B cell (primary cell): ENCODE results near the gene MYO9B. TPM values are rescaled to one million over a fixed set of nuclear protein-coding genes. Genes with fewer than 3 reads are reported as not detected.

Experiments
- ATAC-seq: fragments of 200-7000 bp; cut with Tn5 transposase; one replicate; pipeline ENCODE4 v1.10.0; 2021; ENCODE audit warnings: low read depth, mild to moderate bottlenecking, moderate number of reproducible peaks, moderate library complexity
- CTCF ChIA-PET: fragments of 350-600 bp; sonication (Branson Sonifier 250); formaldehyde crosslinking; loops from one replicate; lab custom pipeline; 2021; ENCODE audit warnings: antibody characterized with exemption, inconsistent platforms; lab: Charles Lee
- POLR2A ChIA-PET: fragments of 350-600 bp; sonication (Branson Sonifier 250); formaldehyde crosslinking; loops from one replicate; lab custom pipeline; 2021; ENCODE audit warnings: antibody characterized with exemption; lab: Charles Lee
- DNase-seq: peaks from one replicate; pipeline ENCODE4 v3.0.0; 2013
- H2AFZ ChIP-seq: 2 replicates; pipeline ENCODE4 v1.6.1; 2012; ENCODE audit warnings: mild to moderate bottlenecking, low read depth, low read length; ENCODE audit not compliant: insufficient read depth, poor library complexity, severe bottlenecking
- H3K27ac ChIP-seq, 2 donors: 1 replicate in 1 of 2; 2 replicates in 1 of 2; pipeline ENCODE4 v1.5.1; 2012 to 2013; ENCODE audit warnings: low read length in 2 of 2, mild to moderate bottlenecking in 2 of 2, moderate library complexity in 1 of 2
- H3K27me3 ChIP-seq, 4 experiments: fragments of 200-600 bp in 1 of 4; sonication (generic) in 1 of 4; replicated peaks in 1 of 4; 1 replicate in 2 of 4; 2 replicates in 2 of 4; pipeline versions ENCODE4 v1.6.1 to v1.7.0; 2013 to 2016; ENCODE audit warnings: low read length in 3 of 4, mild to moderate bottlenecking in 2 of 4, mixed read lengths in 1 of 4, moderate library complexity in 1 of 4; ENCODE audit not compliant: insufficient read depth in 4 of 4, control insufficient read depth in 3 of 4; ENCODE audit errors: control extremely low read depth in 1 of 4
- H3K36me3 ChIP-seq, 2 experiments: replicated peaks in 1 of 2; 1 replicate in 1 of 2; 2 replicates in 1 of 2; pipeline versions ENCODE4 v1.6.1 to v1.7.1; 2013; ENCODE audit warnings: low read length in 1 of 2; ENCODE audit not compliant: insufficient read depth in 2 of 2, control insufficient read depth in 1 of 2; ENCODE audit errors: control extremely low read depth in 1 of 2, extremely low read depth in 1 of 2
- H3K4me1 ChIP-seq, 2 donors: fragments of 200-600 bp in 1 of 2; sonication (generic) in 1 of 2; 1 replicate in 1 of 2; 2 replicates in 1 of 2; pipeline versions ENCODE4 v1.5.1 to v1.6.1; 2013 to 2017; ENCODE audit warnings: low read length in 2 of 2; ENCODE audit not compliant: control insufficient read depth in 2 of 2, insufficient read depth in 2 of 2
- H3K4me2 ChIP-seq: replicated peaks from 2 replicates; pipeline ENCODE3; 2012; ENCODE audit warnings: mild to moderate bottlenecking, low read depth, low read length; ENCODE audit not compliant: poor library complexity, severe bottlenecking
- H3K4me3 ChIP-seq, 5 experiments: fragments of 200-600 bp in 1 of 5; sonication (generic) in 1 of 5; 1 replicate in 3 of 5; 2 replicates in 2 of 5; pipeline versions ENCODE4 v1.5.1 to v1.7.0; 2011 to 2016; ENCODE audit warnings: low read length in 4 of 5, mild to moderate bottlenecking in 4 of 5, low read depth in 2 of 5, control low read depth in 1 of 5, moderate library complexity in 1 of 5; ENCODE audit not compliant: insufficient read depth in 1 of 5; ENCODE audit errors: control extremely low read depth in 1 of 5, extremely low read depth in 1 of 5
- H3K79me2 ChIP-seq: fragments of 200-600 bp; sonication (generic); one replicate; pipeline ENCODE4 v1.6.0; 2016; ENCODE audit warnings: low read length; ENCODE audit not compliant: control insufficient read depth, insufficient read depth
- H3K9ac ChIP-seq: fragments of 200-600 bp; sonication (generic); 2 replicates; pipeline ENCODE4 v1.6.1; 2017; ENCODE audit warnings: mild to moderate bottlenecking, low read length, moderate library complexity
- H3K9me3 ChIP-seq, 3 donors: one replicate each; pipeline versions ENCODE4 v1.6.1 to v1.7.1; 2013; ENCODE audit warnings: low read length in 2 of 3; ENCODE audit not compliant: control insufficient read depth in 2 of 3, insufficient read depth in 1 of 3; ENCODE audit errors: control extremely low read depth in 1 of 3
- H4K20me1 ChIP-seq: 2 replicates; pipeline ENCODE4 v1.6.0; 2012; ENCODE audit warnings: mild to moderate bottlenecking, low read length; ENCODE audit not compliant: insufficient read depth, control insufficient read depth, poor library complexity, severe bottlenecking
- H3K27ac Mint-ChIP-seq: one replicate; pipeline ENCODE4 v1.8.0; 2021; ENCODE audit warnings: mixed read lengths
- H3K27me3 Mint-ChIP-seq: one replicate; pipeline ENCODE4 v1.8.0; 2021; ENCODE audit warnings: mixed read lengths
- H3K4me1 Mint-ChIP-seq: one replicate; pipeline ENCODE4 v1.8.0; 2021; ENCODE audit warnings: mixed read lengths
- H3K4me3 Mint-ChIP-seq: one replicate; pipeline ENCODE4 v1.8.0; 2021; ENCODE audit warnings: mixed read lengths
- H3K9me3 Mint-ChIP-seq: one replicate; pipeline ENCODE4 v1.8.0; 2022; ENCODE audit warnings: mixed read lengths; ENCODE audit not compliant: insufficient read depth
- CTCF ChIP-seq: fragments of 200-600 bp; IDR thresholded peaks from one replicate; pipeline ENCODE4 v1.8.0; 2022; ENCODE audit warnings: antibody characterized with exemption, mild to moderate bottlenecking
- EZH2 ChIP-seq: IDR thresholded peaks from 2 replicates; pipeline ENCODE4 v1.6.1; 2012; ENCODE audit warnings: borderline replicate concordance, low read depth, mild to moderate bottlenecking, moderate library complexity, low read length; ENCODE audit not compliant: insufficient read depth, poor library complexity, severe bottlenecking
- WGBS: methylation state at CpG from one replicate; pipeline ENCODE4 v1.1.5; 2013; ENCODE audit warnings: missing lambda C conversion rate; ENCODE audit not compliant: insufficient coverage; 5-methylcytosine and 5-hydroxymethylcytosine counted together
- intact Hi-C: fragments of 100-400 bp; cut with micrococcal nuclease; formaldehyde crosslinking; loops from one replicate; pipeline ENCODE4 v1.10.0; 2022
- polyA plus RNA-seq: library from polyadenylated mRNA; depleted of rRNA; stranded (reverse); fragments of >200 nt; gene quantifications from 2 replicates; pipeline ENCODE4 v1.2.3, GENCODE V29; 2012
- total RNA-seq, 2 donors: library from RNA; stranded (reverse); fragments of 120-200 nt in 1 of 2; gene quantifications; 1 replicate in 1 of 2; 2 replicates in 1 of 2; pipeline versions ENCODE4 v1.2.3 to v1.2.4, GENCODE V29; 2013 to 2022

The MYO9B gene
- total and polyA plus RNA-seq, 2 donors (not counting 1 experiment from before 2014, with no cell fraction given) = 256 to 273 TPM

GRCh38 chr19:17078920-17079709 lies 3.5 kb downstream of the MYO9B start:
- H3K9me3 Mint-ChIP-seq = no peaks in the 10 kb centered on the region
- peak overlapping the region; percentile 73 for H3K4me2 ChIP-seq
- H3K9ac ChIP-seq = peak overlapping the region; percentile 45
- POLR2A ChIA-PET = interaction anchor here (0.9 to 1.5 kb wide), 3 partner anchors 11 to 91 kb away, joined by 3 read pairs; no protein-coding TSS in a partner anchor
- 84% methylated on average over 16 of the region's 19 CpGs for WGBS
- H4K20me1 ChIP-seq = peaks cover 84% of the 10 kb centered on the region
- H3K4me1 ChIP-seq = peaks cover 54 to 78% of the 10 kb centered on the region in 2 donors
- H3K79me2 ChIP-seq = peaks cover 93% of the 10 kb centered on the region
- H3K27me3 ChIP-seq = no peaks in the 10 kb centered on the region
- H3K4me3 ChIP-seq = peak overlapping the region in 4 of 5 experiments; percentile 1 to 41 (median 24)
- ATAC-seq (no peak), DNase-seq (no peak)
- peak overlapping the region; percentile 69 for H3K4me3 Mint-ChIP-seq
- H3K36me3 ChIP-seq = peaks cover 0 to 9% of the 10 kb centered on the region in 2 experiments
- no peak overlapping the region for H2AFZ ChIP-seq
- TF ChIP-seq EZH2 = no peak
- no peak for TF ChIP-seq CTCF
- H3K27ac Mint-ChIP-seq = peak overlapping the region; percentile 84
- no peaks in the 10 kb centered on the region for H3K9me3 ChIP-seq
- intact Hi-C loops = loop anchor here (5.0 kb wide), 1 partner anchor 1493 kb away; the partner anchor contains the start of gene UBA52
- CTCF ChIA-PET = interaction anchor here (0.6 to 1.3 kb wide), 3 partner anchors 31 to 363 kb away, joined by 3 to 5 read pairs (median 4); no protein-coding TSS in a partner anchor
- peak overlapping the region; percentile 47 to 66 for H3K27ac ChIP-seq
- no peaks in the 10 kb centered on the region for H3K27me3 Mint-ChIP-seq
- peaks cover 76% of the 10 kb centered on the region for H3K4me1 Mint-ChIP-seq
